Tibial nerve (tissue), 4 donors: ENCODE results near the gene DUT. TPM values are rescaled to one million over a fixed set of nuclear protein-coding genes. Genes with fewer than 3 reads are reported as not detected.

ENCODE experiments used
- DNase-seq, 2 donors: peaks; one replicate each; pipeline ENCODE4 v3.0.0-alpha.2; 2019; ENCODE audit warnings: low spot score in 2 of 2
- H3K27ac ChIP-seq, 4 donors: fragments of 200-600 bp; sonication (generic) in 3 of 4; one replicate each; pipeline ENCODE4 v1.5.1; 2017 to 2019; ENCODE audit warnings: mild to moderate bottlenecking in 1 of 4
- H3K27me3 ChIP-seq, 2 donors: fragments of 200-600 bp; sonication (generic) in 1 of 2; one replicate each; pipeline versions ENCODE4 v1.5.1 to v1.6.0; 2017 to 2019
- H3K36me3 ChIP-seq, 3 donors: fragments of 200-600 bp; sonication (generic); one replicate each; pipeline ENCODE4 v1.5.1; 2018 to 2019
- H3K4me1 ChIP-seq, 4 donors: fragments of 200-600 bp; sonication (generic) in 3 of 4; one replicate each; pipeline ENCODE4 v1.5.1; 2017 to 2019
- H3K4me3 ChIP-seq, 4 donors: fragments of 200-600 bp; sonication (generic) in 3 of 4; one replicate each; pipeline ENCODE4 v1.5.1; 2017 to 2019; ENCODE audit warnings: mild to moderate bottlenecking in 1 of 4, moderate library complexity in 1 of 4
- H3K9me3 ChIP-seq, 4 donors: fragments of 200-600 bp; sonication (generic) in 3 of 4; one replicate each; pipeline ENCODE4 v1.5.1; 2017 to 2019
- EP300 ChIP-seq, 2 donors: sonication (generic); formaldehyde crosslinking; IDR thresholded peaks; one replicate each; pipeline ENCODE4 v1.6.1; 2017; ENCODE audit warnings: antibody characterized with exemption in 2 of 2, mild to moderate bottlenecking in 1 of 2
- POLR2A ChIP-seq, 2 donors: fragments of 450-650 bp; IDR thresholded peaks; one replicate each; pipeline ENCODE4 v1.6.1; 2017; ENCODE audit warnings: antibody characterized with exemption in 2 of 2, mild to moderate bottlenecking in 2 of 2, moderate library complexity in 2 of 2
- WGBS, 2 donors: methylation state at CpG; one replicate each; pipeline ENCODE4 v1.1.5; 2018; 5-methylcytosine and 5-hydroxymethylcytosine counted together
- total RNA-seq, 4 donors: library from RNA; depleted of rRNA; stranded (reverse); fragments of >200 nt; gene quantifications; one replicate each; pipeline ENCODE4 v1.1.0, GENCODE V29; 2016
- TF ChIP-seq, protein P1 (sequence below), 5 experiments: fragments of 200-600 bp in 3 of 5; fragments of 450-650 bp in 2 of 5; sonication (generic) in 3 of 5; IDR thresholded peaks; one replicate each; pipeline ENCODE4 v1.5.1; 2016 to 2019; ENCODE audit warnings: antibody characterized with exemption in 5 of 5, mild to moderate bottlenecking in 3 of 5, moderate library complexity in 2 of 5

The DUT gene
- total RNA-seq, 4 donors from 2014 or later: 82.8 to 160 (median 123) TPM

DNA sequence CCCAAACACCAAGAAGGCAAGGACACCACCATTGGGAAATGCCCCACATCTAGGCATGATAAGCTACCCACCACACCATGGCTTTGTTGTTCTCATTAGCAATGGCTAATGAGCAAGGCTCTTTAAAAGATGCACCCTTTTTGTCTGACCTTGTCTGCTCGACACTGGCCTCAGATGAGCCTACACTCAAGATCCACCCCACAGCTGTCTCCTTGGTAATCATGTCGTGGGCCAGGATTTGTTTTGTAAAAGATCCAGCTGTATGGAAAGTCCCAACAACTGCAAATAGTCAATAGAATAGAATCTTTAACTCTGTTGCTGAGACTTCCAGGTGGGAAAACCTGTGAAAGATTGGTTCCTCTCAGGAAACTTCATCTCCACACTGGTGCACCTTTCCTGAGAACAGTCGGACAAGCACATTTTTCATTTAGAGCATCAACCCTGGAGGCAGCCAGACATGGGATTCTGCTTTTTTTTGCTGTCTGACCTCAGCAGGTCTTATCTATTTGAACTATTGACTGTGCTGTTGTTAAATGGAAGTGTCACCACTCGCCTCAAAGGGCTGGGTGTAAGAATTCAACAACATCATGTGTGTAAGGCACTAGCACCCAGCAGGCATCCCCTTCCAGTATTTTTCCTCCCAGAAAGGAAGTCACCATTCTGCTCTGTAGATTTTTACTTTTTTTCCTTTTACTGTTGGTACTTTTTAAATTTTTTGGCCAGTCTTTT lies 35.5 kb downstream of the DUT start:
- Histone ChIP-seq H3K4me1 (peaks cover 0 to 16% (median 0%) of the 10 kb centered on the region in 4 donors), H3K27me3 (no peaks in the 10 kb centered on the region), H3K9me3 (no peaks in the 10 kb centered on the region), H3K27ac (peak overlapping the region in 1 of 4 donors; percentile 17), H3K4me3 (no peak overlapping the region), H3K36me3 (no peaks in the 10 kb centered on the region)
- peak in 1 of 2 donors; percentile 4 for DNase-seq
- TF ChIP-seq POLR2A (IDR thresholded peaks at IDR 0.05): no peak
- TF ChIP-seq, protein P1, sequence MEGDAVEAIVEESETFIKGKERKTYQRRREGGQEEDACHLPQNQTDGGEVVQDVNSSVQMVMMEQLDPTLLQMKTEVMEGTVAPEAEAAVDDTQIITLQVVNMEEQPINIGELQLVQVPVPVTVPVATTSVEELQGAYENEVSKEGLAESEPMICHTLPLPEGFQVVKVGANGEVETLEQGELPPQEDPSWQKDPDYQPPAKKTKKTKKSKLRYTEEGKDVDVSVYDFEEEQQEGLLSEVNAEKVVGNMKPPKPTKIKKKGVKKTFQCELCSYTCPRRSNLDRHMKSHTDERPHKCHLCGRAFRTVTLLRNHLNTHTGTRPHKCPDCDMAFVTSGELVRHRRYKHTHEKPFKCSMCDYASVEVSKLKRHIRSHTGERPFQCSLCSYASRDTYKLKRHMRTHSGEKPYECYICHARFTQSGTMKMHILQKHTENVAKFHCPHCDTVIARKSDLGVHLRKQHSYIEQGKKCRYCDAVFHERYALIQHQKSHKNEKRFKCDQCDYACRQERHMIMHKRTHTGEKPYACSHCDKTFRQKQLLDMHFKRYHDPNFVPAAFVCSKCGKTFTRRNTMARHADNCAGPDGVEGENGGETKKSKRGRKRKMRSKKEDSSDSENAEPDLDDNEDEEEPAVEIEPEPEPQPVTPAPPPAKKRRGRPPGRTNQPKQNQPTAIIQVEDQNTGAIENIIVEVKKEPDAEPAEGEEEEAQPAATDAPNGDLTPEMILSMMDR (IDR thresholded peaks at IDR 0.05): no peak
- no peak for TF ChIP-seq EP300 (IDR thresholded peaks at IDR 0.05)
- WGBS, 2 donors: 72 to 76% methylated on average over 4 of the region's 4 CpGs

DNA sequence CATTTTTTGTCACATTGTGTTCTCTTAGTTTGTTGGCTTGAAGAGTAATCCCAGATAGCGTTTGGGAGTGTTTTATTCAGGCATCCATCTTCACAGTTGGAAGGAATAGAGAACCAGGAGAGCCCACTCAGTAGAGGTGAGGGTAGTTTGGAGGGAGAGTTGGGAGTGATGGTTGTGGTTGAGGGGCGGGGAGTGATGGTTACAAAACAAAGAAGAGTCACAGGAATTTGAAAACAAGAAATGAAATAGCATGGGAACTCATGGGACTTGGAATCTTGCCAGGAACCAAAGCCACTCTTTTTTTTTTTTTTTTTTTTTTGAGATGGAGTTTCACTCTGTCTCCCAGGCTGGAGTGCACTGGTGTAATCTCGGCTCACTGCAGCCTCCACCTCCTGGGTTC lies 36.3 kb downstream of the DUT start:
- no peaks in the 10 kb centered on the region for H3K9me3 ChIP-seq
- no peaks in the 10 kb centered on the region for H3K27me3 ChIP-seq
- peak overlapping the region in 1 of 4 donors; percentile 17 for H3K27ac ChIP-seq
- 63 to 75% methylated on average over 3 of the region's 3 CpGs for WGBS, 2 donors
- no peak for DNase-seq
- no peaks in the 10 kb centered on the region for H3K36me3 ChIP-seq
- H3K4me1 ChIP-seq: peaks cover 0 to 22% (median 0%) of the 10 kb centered on the region in 4 donors
- no peak overlapping the region for H3K4me3 ChIP-seq
- TF ChIP-seq, protein P1 (IDR thresholded peaks at IDR 0.05): no peak
- TF ChIP-seq EP300 (IDR thresholded peaks at IDR 0.05) (no peak), POLR2A (IDR thresholded peaks at IDR 0.05) (no peak)

DNA sequence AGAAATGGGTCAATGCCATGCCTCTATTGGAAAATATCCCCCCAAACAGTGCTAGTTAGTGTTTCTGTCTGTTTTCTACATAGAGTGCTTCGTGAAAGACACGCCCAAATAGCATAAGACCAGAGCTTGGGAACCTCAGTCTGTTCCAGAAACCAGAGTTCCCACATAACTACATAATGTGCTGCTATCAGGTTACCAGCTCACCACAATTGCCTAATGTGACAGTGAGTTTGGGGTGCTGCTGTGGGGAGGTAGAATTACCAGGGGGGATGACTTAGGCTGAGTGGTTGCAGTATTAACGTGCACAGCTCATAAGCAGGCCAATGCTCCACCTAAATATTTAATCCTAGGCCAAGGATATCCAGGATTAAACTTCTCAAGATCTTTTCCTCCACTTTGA lies 39.2 kb downstream of the DUT start:
- no peaks in the 10 kb centered on the region for H3K36me3 ChIP-seq
- H3K4me3 ChIP-seq: no peak overlapping the region
- H3K27ac ChIP-seq: peak overlapping the region in 1 of 4 donors; percentile 41
- H3K4me1 ChIP-seq: peaks cover 0 to 22% (median 0%) of the 10 kb centered on the region in 4 donors
- no peak for DNase-seq
- 70 to 79% methylated on average over 3 of the region's 3 CpGs for WGBS, 2 donors
- no peaks in the 10 kb centered on the region for H3K27me3 ChIP-seq
- no peaks in the 10 kb centered on the region for H3K9me3 ChIP-seq
- TF ChIP-seq, protein P1 (IDR thresholded peaks at IDR 0.05): no peak
- peak in 1 of 2 donors; percentile 50 for TF ChIP-seq EP300 (IDR thresholded peaks at IDR 0.05)
- no peak for TF ChIP-seq POLR2A (IDR thresholded peaks at IDR 0.05)

DNA sequence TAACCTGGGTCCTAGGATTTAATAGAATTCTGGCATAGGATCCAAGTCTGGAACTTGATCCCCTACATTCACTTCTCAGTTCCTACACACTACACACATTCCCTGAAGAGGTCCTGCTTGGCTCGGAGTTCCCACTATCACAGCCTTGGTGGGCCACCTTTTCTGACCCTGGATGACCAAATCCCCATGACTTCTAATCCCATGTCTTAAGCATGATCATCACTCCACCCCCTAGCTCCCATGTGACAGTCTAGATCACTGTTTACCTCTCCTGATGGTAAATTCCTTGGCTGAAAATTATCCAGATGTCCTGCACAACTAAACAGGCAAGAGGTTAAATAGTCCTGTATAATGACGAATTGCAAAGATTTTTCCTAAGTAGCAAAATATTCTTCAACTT lies 40.3 kb downstream of the DUT start:
- 26 to 31% methylated on average over 2 of the region's 2 CpGs for WGBS, 2 donors
- no peaks in the 10 kb centered on the region for H3K36me3 ChIP-seq
- no peak overlapping the region for H3K4me3 ChIP-seq
- TF ChIP-seq, protein P1 (IDR thresholded peaks at IDR 0.05): no peak
- TF ChIP-seq POLR2A (IDR thresholded peaks at IDR 0.05) (no peak), EP300 (IDR thresholded peaks at IDR 0.05) (peak in 1 of 2 donors; percentile 12)
- H3K9me3 ChIP-seq: no peaks in the 10 kb centered on the region
- H3K27ac ChIP-seq: peak overlapping the region in 1 of 4 donors; percentile 9
- H3K4me1 ChIP-seq: peaks cover 0 to 22% (median 0%) of the 10 kb centered on the region in 4 donors
- H3K27me3 ChIP-seq: no peaks in the 10 kb centered on the region
- peak in 1 of 2 donors; percentile 54 for DNase-seq

DNA sequence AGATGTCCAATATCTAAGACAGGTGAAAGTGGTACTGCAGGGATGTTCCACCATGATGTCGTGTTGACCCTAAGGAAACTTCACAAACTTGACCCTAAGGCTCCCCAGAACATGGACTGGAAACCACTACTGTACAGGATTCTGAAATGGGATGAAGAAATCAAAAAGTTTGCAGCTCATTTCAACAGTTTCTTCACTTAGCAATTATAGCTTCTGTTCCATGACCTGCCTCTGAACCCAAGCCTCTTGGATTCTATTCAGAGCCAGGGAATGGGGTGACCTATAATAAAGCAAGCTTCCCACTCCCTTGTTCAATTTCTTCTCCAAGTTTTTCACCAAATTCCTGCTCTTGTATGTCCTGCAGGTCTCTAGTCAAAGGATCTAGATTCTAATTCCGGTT lies 40.7 kb downstream of the DUT start:
- peaks cover 0 to 22% (median 0%) of the 10 kb centered on the region in 4 donors for H3K4me1 ChIP-seq
- 60 to 62% methylated on average over 2 of the region's 2 CpGs for WGBS, 2 donors
- H3K36me3 ChIP-seq: no peaks in the 10 kb centered on the region
- peak overlapping the region in 1 of 4 donors; percentile 9 for H3K27ac ChIP-seq
- DNase-seq: no peak
- TF ChIP-seq POLR2A (IDR thresholded peaks at IDR 0.05): no peak
- TF ChIP-seq, protein P1 (IDR thresholded peaks at IDR 0.05): no peak
- TF ChIP-seq EP300 (IDR thresholded peaks at IDR 0.05): no peak
- no peak overlapping the region for H3K4me3 ChIP-seq
- no peaks in the 10 kb centered on the region for H3K27me3 ChIP-seq
- H3K9me3 ChIP-seq: no peaks in the 10 kb centered on the region
